Fibroblast of villous mesenchyme (primary cell): ENCODE results near the gene IFNGR1. TPM values are rescaled to one million over a fixed set of nuclear protein-coding genes. Genes with fewer than 3 reads are reported as not detected.
A peak's percentile ranks its signal among the peaks of the same experiment; 100 is the strongest.
"Not testable (repeated sequence)": the region's sequence is repeated elsewhere in the genome, so short reads cannot be mapped to it uniquely, and the experiment has no call there.

ENCODE experiments used
- DNase-seq: peaks from one replicate; pipeline ENCODE4 v3.0.0-alpha.2; 2010; ENCODE audit warnings: low read depth
- H3K4me3 ChIP-seq: 2 replicates; pipeline ENCODE4 v1.5.1; 2011; ENCODE audit warnings: low read depth, mild to moderate bottlenecking, low read length
- total RNA-seq: library from RNA; depleted of rRNA; stranded (reverse); fragments of >200 nt; gene quantifications from 2 replicates; pipeline ENCODE4 v1.2.3, GENCODE V29; 2012
- TF ChIP-seq, protein P1 (sequence below): IDR thresholded peaks from 2 replicates; pipeline ENCODE4 v1.5.1; 2012; ENCODE audit warnings: low read depth, mild to moderate bottlenecking, low read length; ENCODE audit not compliant: insufficient read depth

IFNGR1 gene
- total RNA-seq, 1 donor, result 47.5 TPM

DNA sequence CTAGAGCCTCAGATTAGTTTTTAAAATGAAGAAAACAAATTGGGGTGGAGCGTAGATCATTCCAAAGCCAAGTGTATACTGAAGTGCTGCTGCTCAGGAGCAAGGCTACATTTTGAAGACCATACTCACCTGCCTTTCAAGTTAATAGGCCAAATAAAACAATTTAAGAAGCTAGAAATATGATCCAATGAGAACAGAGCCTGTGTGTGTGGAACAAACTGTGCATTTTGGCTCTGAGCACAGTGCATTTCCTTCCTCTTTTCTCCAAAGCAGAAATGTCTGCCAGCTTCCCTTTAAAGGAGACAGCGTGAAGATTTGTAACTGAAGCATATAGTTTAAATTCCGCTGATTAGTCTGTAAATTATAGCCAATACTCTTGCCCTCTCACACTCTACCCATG is 3.2 kb upstream of the IFNGR1 start:
- TF ChIP-seq, protein P1, sequence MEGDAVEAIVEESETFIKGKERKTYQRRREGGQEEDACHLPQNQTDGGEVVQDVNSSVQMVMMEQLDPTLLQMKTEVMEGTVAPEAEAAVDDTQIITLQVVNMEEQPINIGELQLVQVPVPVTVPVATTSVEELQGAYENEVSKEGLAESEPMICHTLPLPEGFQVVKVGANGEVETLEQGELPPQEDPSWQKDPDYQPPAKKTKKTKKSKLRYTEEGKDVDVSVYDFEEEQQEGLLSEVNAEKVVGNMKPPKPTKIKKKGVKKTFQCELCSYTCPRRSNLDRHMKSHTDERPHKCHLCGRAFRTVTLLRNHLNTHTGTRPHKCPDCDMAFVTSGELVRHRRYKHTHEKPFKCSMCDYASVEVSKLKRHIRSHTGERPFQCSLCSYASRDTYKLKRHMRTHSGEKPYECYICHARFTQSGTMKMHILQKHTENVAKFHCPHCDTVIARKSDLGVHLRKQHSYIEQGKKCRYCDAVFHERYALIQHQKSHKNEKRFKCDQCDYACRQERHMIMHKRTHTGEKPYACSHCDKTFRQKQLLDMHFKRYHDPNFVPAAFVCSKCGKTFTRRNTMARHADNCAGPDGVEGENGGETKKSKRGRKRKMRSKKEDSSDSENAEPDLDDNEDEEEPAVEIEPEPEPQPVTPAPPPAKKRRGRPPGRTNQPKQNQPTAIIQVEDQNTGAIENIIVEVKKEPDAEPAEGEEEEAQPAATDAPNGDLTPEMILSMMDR, result no peak
- DNase-seq, result no peak
- no peak overlapping the region for H3K4me3 ChIP-seq

DNA sequence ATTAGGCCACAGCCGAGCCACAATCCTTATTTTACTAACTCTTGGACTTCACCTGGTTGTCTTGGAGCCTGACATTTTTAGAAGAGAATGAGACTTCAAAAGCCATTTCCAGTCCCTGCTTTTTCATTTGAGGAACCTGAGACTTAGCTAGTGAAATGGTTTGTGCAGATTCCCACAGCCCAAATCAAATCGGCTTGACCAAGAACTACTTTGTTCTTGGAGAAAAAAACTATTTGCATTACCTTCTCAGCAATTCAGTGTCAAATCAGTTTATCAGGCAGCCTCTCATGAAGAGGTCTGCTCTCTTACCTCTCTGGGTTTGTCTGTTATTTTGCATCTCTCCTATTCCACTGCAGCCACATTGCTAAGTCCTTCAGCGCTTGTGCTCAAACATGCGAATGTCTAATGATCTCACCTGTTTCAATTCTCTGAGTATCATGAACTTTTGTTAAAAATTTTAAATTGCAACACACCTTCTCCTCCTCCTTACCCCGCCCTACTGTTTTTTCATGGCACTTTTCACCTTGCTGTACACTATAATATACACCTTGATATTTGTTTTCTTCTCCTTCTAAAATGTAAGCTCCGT is 573 bp upstream of the IFNGR1 start:
- TF ChIP-seq, protein P1, result no peak
- no peak for DNase-seq
- H3K4me3 ChIP-seq, result peak overlapping the region; percentile 86

DNA sequence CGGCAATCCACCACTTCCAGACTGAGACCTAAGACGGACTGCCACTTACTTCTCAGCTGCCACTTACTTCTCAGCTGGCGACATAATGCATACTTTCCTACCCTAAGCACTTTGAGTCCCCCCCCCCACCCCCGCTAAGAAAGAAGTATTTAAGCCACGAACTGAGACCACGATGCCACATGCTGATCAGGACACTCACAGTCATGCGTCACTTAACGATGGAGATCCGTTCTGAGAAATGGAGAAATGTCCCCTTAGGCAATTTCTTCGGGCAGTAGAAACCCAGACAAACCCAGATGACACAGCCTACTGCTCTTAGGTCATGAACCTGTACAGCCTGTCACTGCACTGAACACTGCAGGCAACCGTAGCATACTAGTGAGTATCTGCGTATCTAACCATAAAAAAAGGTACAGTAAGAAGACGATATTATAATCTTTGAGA is 690 bp downstream of the IFNGR1 start:
- DNase-seq, result peak; percentile 76

DNA sequence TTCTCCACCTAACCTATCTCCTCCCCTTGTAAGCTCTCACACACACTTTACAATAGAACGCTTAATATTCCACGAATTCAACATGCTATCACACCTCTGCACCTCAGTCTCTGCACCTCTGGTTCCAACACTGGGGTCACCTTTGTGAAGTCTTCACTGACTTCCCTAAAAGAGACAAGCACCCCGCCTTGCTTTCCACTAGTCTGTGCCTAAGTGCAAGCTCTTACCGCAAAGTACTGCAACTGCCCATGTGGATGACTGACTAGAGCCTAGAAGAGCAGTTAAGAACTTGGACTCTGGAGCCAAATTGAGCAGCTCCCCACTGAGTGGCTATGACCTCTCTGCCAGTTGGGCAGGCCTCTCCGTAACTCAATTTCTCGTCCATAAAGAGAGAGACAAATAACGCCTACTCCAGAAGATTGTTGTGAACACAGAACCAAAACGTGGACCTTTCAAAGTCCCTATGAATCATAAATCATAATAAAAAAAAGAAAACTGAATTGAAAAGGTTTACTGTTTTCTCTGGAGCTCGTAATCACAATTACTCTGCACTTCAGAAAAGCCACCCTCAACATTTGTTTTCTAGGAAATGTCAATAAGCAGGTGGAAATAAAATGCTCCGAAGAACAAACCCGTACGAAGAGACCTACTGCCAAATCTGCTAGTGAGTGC is 1.2 kb downstream of the IFNGR1 start:
- DNase-seq, result peak; percentile 47
- TF ChIP-seq, protein P1, result no peak
- peak overlapping the region; percentile 86 for H3K4me3 ChIP-seq

More for the DNA sequence above, 690 bp downstream of the IFNGR1 start:
- TF ChIP-seq, protein P1, result no peak
- H3K4me3 ChIP-seq, result peak overlapping the region; percentile 86

DNA sequence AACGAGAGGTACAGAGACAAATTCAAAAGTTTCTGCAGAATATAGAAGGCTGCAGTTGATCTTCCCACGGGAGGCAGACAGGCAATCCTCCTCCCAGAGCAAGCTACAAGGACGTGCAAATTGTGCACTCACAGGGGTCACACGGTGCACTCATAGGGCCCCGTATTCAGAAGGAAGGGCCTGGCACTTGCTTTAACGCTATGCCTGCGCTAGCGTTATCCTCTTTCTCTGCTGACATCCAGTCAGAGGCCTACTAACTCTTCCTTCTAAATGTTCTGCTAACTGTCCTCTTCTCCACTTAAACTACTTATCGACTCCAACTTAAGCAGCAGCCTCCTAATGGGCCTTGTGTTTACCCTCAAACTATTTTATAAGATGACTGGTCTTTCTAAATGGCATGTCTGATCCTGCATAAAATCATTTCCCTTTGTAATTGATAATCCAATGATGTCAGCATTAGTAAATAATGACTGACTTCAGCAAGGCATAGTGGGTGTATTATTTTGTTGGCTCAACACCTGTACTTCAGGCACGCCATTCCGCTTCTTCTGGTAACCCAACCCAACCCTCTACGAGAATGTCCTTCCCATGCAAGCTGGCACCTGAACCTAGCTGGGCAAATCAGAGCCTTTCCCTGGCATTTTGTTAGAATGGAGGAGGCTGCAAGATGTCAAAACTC is 2.2 kb downstream of the IFNGR1 start:
- no peak for DNase-seq
- TF ChIP-seq, protein P1, result no peak
- H3K4me3 ChIP-seq, result peak overlapping the region; percentile 86

DNA sequence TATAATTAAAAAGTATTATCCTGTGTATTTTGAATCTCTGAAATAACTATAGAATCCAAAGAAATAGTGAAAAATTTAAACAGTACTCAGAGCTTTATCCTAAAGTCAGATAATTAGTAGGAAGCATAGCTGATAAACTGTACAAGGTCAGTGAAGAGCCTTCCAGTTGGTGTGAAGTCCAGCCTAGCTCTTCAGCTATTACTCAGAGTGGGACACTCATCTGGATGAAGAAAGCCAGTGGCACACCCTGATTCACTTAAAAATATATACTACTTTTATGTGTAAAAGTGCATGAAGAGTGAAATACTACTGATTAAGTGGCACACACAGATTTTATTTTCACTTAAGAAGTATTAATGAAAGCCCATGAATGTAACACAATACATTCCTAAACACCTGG is 3.1 kb downstream of the IFNGR1 start:
- DNase-seq, result no peak
- H3K4me3 ChIP-seq, result no peak overlapping the region
- TF ChIP-seq, protein P1, result no peak

DNA sequence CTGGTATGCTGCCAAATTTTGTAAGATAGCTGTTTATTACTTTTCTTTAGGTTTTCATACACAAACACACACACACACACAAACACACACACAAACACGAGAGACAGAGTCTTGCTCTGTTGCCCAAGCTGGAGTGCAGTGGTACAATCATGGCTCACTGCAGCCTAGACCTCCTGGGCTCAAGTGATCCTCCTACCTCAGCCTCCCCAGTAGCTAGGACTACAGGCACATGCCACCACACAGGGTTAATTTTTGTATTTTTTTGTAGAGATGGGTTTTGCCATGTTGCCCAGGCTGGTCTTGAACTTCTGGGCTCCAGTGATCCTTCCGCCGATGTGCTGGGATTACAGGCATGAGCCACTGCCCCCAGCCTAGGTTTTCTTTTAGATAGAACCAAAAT is 3.6 kb downstream of the IFNGR1 start:
- H3K4me3 ChIP-seq, DNase-seq: not testable (repeated sequence)
